ENCODE results near the gene ITSN1.

DNA sequence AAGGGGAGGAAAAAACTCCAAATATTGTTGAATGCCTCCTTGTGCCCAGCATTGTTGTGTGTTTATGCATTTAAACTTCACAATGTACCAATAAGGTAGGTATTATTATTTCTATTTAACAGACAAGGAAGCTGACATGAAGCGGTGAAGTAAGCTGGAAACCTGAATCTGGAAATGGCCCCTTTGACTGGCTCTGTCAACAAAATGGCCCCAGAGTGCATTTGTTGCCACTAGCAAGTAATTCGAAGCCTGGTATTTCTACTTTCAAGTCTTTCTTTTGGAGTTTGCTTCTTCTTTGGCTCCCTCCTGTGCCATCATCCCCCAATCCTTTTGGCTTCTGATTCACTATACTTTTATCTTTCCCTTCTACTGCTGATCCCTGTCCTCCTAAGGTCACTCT, 23.9 kb upstream of the ITSN1 start:
- TF ChIP-seq, protein P1, sequence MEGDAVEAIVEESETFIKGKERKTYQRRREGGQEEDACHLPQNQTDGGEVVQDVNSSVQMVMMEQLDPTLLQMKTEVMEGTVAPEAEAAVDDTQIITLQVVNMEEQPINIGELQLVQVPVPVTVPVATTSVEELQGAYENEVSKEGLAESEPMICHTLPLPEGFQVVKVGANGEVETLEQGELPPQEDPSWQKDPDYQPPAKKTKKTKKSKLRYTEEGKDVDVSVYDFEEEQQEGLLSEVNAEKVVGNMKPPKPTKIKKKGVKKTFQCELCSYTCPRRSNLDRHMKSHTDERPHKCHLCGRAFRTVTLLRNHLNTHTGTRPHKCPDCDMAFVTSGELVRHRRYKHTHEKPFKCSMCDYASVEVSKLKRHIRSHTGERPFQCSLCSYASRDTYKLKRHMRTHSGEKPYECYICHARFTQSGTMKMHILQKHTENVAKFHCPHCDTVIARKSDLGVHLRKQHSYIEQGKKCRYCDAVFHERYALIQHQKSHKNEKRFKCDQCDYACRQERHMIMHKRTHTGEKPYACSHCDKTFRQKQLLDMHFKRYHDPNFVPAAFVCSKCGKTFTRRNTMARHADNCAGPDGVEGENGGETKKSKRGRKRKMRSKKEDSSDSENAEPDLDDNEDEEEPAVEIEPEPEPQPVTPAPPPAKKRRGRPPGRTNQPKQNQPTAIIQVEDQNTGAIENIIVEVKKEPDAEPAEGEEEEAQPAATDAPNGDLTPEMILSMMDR (IDR thresholded peaks at IDR 0.05): no peak
- no peak for TF ChIP-seq POLR2A (IDR thresholded peaks at IDR 0.05)

Data from tibial nerve (tissue), 3 donors.